Panc1 (cell line): Measurements from ENCODE around the gene NPW. TPM values are rescaled to one million over a fixed set of nuclear protein-coding genes. Genes with fewer than 3 reads are reported as not detected.

Experiments
- ATAC-seq: fragments of 200-7000 bp; cut with Tn5 transposase; 2 replicates; pipeline ENCODE4 v1.9.1; 2020; ENCODE audit warnings: mild to moderate bottlenecking, moderate library complexity
- BruUV-seq: library from RNA; stranded (reverse); fragments of 400-500 nt; replicated peaks from 2 replicates; lab custom pipeline; 2021; lab: Mats Ljungman, UMichigan
- CTCF ChIA-PET: fragments of 300-600 bp; sonication (Branson Sonifier 250); formaldehyde crosslinking; loops from one replicate; lab custom pipeline; 2022; ENCODE audit warnings: antibody characterized with exemption; lab: Charles Lee
- POLR2A ChIA-PET: fragments of 300-600 bp; sonication (Branson Sonifier 250); formaldehyde crosslinking; loops from one replicate; lab custom pipeline; 2022; ENCODE audit warnings: antibody characterized with exemption; lab: Charles Lee
- DNase-seq: peaks from one replicate; pipeline ENCODE4 v3.0.0-alpha.2; 2010; ENCODE audit warnings: low read depth, low spot score
- H3K27ac ChIP-seq: 2 replicates; pipeline ENCODE4 v1.5.1; 2011; ENCODE audit warnings: mild to moderate bottlenecking, low read length, inconsistent platforms
- H3K27me3 ChIP-seq: fragments of 200-500 bp; sonication (Bioruptor generic); 2 replicates; pipeline ENCODE4 v1.6.0; 2014; ENCODE audit warnings: low read length, inconsistent platforms; ENCODE audit not compliant: control insufficient read depth, insufficient read depth
- H3K36me3 ChIP-seq: fragments of 200-500 bp; sonication (Bioruptor generic); 2 replicates; pipeline ENCODE4 v1.5.1; 2014; ENCODE audit warnings: inconsistent platforms, mild to moderate bottlenecking, low read length, moderate library complexity; ENCODE audit not compliant: control insufficient read depth, insufficient read depth
- H3K4me1 ChIP-seq: 2 replicates; pipeline ENCODE4 v1.5.1; 2011; ENCODE audit warnings: inconsistent platforms, mild to moderate bottlenecking, low read length, moderate library complexity; ENCODE audit not compliant: control insufficient read depth, insufficient read depth
- H3K4me3 ChIP-seq, 2 experiments: 2 replicates each; pipeline ENCODE4 v1.5.1; 2011 to 2012; ENCODE audit warnings: low read depth in 2 of 2, low read length in 2 of 2, mild to moderate bottlenecking in 2 of 2, inconsistent platforms in 1 of 2, moderate library complexity in 1 of 2
- H3K9me3 ChIP-seq: fragments of 200-500 bp; sonication (Bioruptor generic); 2 replicates; pipeline ENCODE4 v1.5.1; 2014; ENCODE audit warnings: low read depth, mild to moderate bottlenecking, inconsistent platforms, low read length, moderate library complexity; ENCODE audit not compliant: control insufficient read depth, insufficient read depth
- POLR2AphosphoS5 ChIP-seq: IDR thresholded peaks from 2 replicates; pipeline ENCODE4 v1.6.1; 2012; ENCODE audit warnings: mild to moderate bottlenecking, low read depth, low read length, moderate library complexity
- SIN3A ChIP-seq: IDR thresholded peaks from 2 replicates; pipeline ENCODE4 v1.6.1; 2012; ENCODE audit warnings: low read depth, mild to moderate bottlenecking, low read length, moderate library complexity, borderline replicate concordance; ENCODE audit not compliant: insufficient read depth
- TCF7L2 ChIP-seq: IDR thresholded peaks from 2 replicates; pipeline ENCODE4 v1.6.1; 2011; ENCODE audit warnings: mild to moderate bottlenecking, low read depth, low read length, inconsistent platforms
- in situ Hi-C: cut with HindIII; loops from 2 replicates; pipeline ENCODE4 v1.10.0; 2016; ENCODE audit warnings: low sequenced_read_pairs, low pct_unique_long_range_greater_than_20kb
- intact Hi-C: fragments of 100-400 bp; cut with micrococcal nuclease; formaldehyde crosslinking; loops from one replicate; pipeline ENCODE4 v1.10.0; 2022; ENCODE audit not compliant: unreplicated experiment
- total RNA-seq: library from RNA; stranded (reverse); gene quantifications from one replicate; pipeline ENCODE4 v1.2.1, GENCODE V29; 2021; ENCODE audit not compliant: unreplicated experiment
- TF ChIP-seq, protein P1 (sequence below), 2 experiments: IDR thresholded peaks; 2 replicates each; pipeline ENCODE4 v1.6.1; 2011 to 2012; ENCODE audit warnings: low read depth in 2 of 2, control low read depth in 1 of 2, low read length in 1 of 2, mild to moderate bottlenecking in 1 of 2, moderate library complexity in 1 of 2; ENCODE audit not compliant: insufficient read depth in 1 of 2
- TF ChIP-seq, protein P2 (sequence below): fragments of 450-650 bp; IDR thresholded peaks from 2 replicates; pipeline ENCODE4 v1.5.1; 2017; ENCODE audit warnings: mild to moderate bottlenecking

NPW gene
- total RNA-seq, 1 experiment from 2014 or later, result 15.3 TPM

DNA sequence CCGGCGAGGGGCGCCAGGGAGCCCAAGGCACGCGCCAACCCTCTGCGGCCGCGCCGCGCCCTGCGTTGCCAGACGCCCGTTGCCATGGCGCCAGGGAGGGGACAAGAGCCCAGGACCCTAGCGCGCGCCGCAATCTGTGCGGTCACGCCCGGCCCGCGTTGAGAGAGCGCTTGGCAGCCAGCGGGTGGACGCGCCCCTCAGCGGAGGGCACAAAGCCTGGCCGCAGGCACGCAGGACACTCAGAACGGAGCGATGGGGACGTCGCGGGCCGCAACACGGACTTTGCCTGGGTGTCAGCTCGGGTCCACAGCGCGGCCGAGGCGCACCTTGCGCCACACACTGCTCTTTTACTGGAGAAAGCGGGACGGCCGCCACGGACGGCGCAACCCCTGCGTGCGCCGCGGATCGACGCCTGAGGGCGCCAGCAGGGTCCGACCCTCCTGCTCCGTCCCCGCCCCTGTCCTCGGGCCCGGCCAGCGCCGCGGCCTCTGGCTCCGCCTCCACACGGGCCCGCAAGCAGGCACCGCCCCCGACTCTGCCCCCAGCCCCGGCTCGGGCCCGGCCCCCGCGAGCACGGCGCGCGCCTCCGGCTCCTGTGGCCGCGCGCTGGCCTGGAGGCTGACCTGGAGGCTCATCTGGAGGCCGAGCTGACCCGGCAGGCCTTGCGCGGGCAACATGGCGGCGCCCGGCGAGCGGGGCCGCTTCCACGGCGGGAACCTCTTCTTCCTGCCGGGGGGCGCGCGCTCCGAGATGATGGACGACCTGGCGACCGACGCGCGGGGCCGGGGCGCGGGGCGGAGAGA lies 35.8 kb upstream of the NPW start, which contains the start of gene GFER:
Gene GFER, plus strand, starts transcription at position 650 of the 803 bp plus-strand sequence. Its CDS starts 26 bp downstream, at position 676.
- Histone ChIP-seq H3K27me3 (no peaks in the 10 kb centered on the region), H3K4me3 (peak within 1 kb of the TSS; percentile 73 to 76), H3K27ac (peak within 1 kb of the TSS; percentile 92), H3K36me3 (peaks cover 9% of the 10 kb centered on the region; the same call in 1 of the 2 replicates), H3K4me1 (peaks cover 49% of the 10 kb centered on the region), H3K9me3 (no peaks in the 10 kb centered on the region)
- TF ChIP-seq, protein P1, sequence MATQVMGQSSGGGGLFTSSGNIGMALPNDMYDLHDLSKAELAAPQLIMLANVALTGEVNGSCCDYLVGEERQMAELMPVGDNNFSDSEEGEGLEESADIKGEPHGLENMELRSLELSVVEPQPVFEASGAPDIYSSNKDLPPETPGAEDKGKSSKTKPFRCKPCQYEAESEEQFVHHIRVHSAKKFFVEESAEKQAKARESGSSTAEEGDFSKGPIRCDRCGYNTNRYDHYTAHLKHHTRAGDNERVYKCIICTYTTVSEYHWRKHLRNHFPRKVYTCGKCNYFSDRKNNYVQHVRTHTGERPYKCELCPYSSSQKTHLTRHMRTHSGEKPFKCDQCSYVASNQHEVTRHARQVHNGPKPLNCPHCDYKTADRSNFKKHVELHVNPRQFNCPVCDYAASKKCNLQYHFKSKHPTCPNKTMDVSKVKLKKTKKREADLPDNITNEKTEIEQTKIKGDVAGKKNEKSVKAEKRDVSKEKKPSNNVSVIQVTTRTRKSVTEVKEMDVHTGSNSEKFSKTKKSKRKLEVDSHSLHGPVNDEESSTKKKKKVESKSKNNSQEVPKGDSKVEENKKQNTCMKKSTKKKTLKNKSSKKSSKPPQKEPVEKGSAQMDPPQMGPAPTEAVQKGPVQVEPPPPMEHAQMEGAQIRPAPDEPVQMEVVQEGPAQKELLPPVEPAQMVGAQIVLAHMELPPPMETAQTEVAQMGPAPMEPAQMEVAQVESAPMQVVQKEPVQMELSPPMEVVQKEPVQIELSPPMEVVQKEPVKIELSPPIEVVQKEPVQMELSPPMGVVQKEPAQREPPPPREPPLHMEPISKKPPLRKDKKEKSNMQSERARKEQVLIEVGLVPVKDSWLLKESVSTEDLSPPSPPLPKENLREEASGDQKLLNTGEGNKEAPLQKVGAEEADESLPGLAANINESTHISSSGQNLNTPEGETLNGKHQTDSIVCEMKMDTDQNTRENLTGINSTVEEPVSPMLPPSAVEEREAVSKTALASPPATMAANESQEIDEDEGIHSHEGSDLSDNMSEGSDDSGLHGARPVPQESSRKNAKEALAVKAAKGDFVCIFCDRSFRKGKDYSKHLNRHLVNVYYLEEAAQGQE (IDR thresholded peaks at IDR 0.05; ENCODE audit: insufficient read depth in 1 of 2, low read depth in 2 of 2, low read length in 1 of 2), result no peak
- TF ChIP-seq TCF7L2, result no peak
- TF ChIP-seq POLR2AphosphoS5, result peak; percentile 46
- TF ChIP-seq, protein P2, sequence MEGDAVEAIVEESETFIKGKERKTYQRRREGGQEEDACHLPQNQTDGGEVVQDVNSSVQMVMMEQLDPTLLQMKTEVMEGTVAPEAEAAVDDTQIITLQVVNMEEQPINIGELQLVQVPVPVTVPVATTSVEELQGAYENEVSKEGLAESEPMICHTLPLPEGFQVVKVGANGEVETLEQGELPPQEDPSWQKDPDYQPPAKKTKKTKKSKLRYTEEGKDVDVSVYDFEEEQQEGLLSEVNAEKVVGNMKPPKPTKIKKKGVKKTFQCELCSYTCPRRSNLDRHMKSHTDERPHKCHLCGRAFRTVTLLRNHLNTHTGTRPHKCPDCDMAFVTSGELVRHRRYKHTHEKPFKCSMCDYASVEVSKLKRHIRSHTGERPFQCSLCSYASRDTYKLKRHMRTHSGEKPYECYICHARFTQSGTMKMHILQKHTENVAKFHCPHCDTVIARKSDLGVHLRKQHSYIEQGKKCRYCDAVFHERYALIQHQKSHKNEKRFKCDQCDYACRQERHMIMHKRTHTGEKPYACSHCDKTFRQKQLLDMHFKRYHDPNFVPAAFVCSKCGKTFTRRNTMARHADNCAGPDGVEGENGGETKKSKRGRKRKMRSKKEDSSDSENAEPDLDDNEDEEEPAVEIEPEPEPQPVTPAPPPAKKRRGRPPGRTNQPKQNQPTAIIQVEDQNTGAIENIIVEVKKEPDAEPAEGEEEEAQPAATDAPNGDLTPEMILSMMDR, result peak; percentile 77; the same call in 1 of the 2 replicates
- peak; percentile 95; the same call in 1 of the 2 replicates for TF ChIP-seq SIN3A
- no TSS peak for BruUV-seq
- intact Hi-C loops, result no loop called here
- peak; percentile 84 for ATAC-seq
- ChIA-PET CTCF (no interaction called here), POLR2A (interaction anchor here (0.7 to 1.1 kb wide), 2 partner anchors 17 to 19 kb away, joined by 8 to 13 read pairs; partner anchors contain the start of genes RNF151 and RPS2)
- in situ Hi-C loops, result no loop called here
- no peak for DNase-seq

DNA sequence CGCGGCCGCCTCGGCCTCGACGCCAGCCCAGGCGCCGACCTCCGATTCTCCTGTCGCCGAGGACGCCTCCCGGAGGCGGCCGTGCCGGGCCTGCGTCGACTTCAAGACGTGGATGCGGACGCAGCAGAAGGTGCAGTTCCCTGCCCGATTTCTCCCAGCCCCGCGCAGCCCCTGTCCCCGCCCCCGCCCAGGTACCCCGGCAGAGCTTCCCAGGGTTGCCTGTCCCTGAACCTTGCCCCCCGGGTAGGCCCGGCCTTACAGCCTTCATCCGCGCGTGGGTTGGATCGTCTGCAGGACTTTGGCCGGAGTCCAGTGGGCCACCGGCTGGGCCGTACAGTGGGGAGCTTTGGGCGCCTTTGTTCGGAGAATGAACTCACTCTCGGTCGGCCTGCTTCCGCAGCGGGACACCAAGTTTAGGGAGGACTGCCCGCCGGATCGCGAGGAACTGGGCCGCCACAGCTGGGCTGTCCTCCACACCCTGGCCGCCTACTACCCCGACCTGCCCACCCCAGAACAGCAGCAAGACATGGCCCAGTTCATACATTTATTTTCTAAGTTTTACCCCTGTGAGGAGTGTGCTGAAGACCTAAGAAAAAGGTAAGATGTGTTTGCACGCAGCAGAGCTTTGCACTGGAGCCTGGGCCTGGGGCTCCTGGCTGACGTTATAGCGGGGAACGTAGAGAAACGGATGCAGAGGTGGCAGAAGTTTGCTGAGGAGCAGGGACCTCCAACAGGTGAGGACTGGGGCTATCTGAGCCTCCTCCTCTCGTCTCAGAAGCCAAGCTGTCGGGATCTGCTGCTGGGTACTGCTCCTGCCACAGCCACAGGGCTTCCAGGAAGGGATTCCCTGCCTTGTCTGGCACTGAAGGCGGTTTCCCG lies 35.0 kb upstream of the NPW start:
- Histone ChIP-seq H3K27ac (peak overlapping the region; percentile 92), H3K4me1 (peaks cover 53% of the 10 kb centered on the region), H3K27me3 (no peaks in the 10 kb centered on the region), H3K4me3 (peak overlapping the region; percentile 73 to 76), H3K36me3 (peaks cover 9% of the 10 kb centered on the region; the same call in 1 of the 2 replicates), H3K9me3 (no peaks in the 10 kb centered on the region)
- TF ChIP-seq TCF7L2 (no peak), SIN3A (no peak), POLR2AphosphoS5 (no peak)
- TF ChIP-seq, protein P2, result no peak
- TF ChIP-seq, protein P1 (IDR thresholded peaks at IDR 0.05; ENCODE audit: insufficient read depth in 1 of 2, low read depth in 2 of 2, low read length in 1 of 2), result no peak
- intact Hi-C loops, result no loop called here
- DNase-seq, result no peak
- TSS peak; percentile 59 for BruUV-seq
- POLR2A ChIA-PET, result interaction anchor here (0.7 kb wide), 1 partner anchor 20 kb away, joined by 13 read pairs; the partner anchor contains the start of gene RPS2
- ATAC-seq, result peak; percentile 7
- CTCF ChIA-PET, result no interaction called here
- in situ Hi-C loops, result no loop called here
